ENCODE results near the gene NLRP8. TPM values are rescaled to one million over a fixed set of nuclear protein-coding genes. Genes with fewer than 3 reads are reported as not detected.
"Not testable (repeated sequence)": the region's sequence is repeated elsewhere in the genome, so short reads cannot be mapped to it uniquely, and the experiment has no call there.

Gene NLRP8
- total and polyA plus RNA-seq, 4 donors = not detected

DNA sequence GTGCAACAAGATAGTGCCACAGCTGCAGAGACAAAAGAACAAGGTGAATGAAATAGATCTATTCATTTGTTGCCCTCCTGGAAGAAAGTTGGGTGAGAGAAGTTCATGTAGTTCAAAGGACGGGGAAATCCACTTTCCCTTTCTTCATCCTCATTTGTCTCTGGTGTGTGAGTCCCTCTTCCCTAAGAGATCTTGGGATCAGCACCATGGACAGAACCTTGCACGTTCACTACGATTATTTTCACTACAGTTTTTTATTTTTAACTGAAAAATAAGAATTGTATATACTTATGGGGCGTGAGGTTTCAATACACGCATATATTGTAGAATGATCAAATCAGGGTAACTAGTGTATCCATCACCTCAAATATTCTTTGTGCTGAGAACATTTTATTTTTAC, 68.1 kb downstream of the NLRP8 start:
- H3K36me3 ChIP-seq (ENCODE audit: control insufficient read depth, insufficient read depth, low read length) = no peaks in the 10 kb centered on the region
- H3K27me3 ChIP-seq (ENCODE audit: control insufficient read depth, insufficient read depth, low read length) = no peaks in the 10 kb centered on the region
- no peaks in the 10 kb centered on the region for H3K9me3 ChIP-seq (ENCODE audit: control insufficient read depth, insufficient read depth, low read length)
- no peak overlapping the region for H3K27ac ChIP-seq (ENCODE audit: low read depth, low read length)
- H3K4me1 ChIP-seq (ENCODE audit: control insufficient read depth, insufficient read depth, low read length) = no peaks in the 10 kb centered on the region
- no peak overlapping the region for H3K4me3 ChIP-seq (ENCODE audit: low read depth, low read length)
- DNase-seq (ENCODE audit: low read depth in 4 of 6, low spot score in 6 of 6) = no peak
- no CpG with 5 or more reads among the region's 5 CpGs for WGBS (ENCODE audit: insufficient coverage)

DNA sequence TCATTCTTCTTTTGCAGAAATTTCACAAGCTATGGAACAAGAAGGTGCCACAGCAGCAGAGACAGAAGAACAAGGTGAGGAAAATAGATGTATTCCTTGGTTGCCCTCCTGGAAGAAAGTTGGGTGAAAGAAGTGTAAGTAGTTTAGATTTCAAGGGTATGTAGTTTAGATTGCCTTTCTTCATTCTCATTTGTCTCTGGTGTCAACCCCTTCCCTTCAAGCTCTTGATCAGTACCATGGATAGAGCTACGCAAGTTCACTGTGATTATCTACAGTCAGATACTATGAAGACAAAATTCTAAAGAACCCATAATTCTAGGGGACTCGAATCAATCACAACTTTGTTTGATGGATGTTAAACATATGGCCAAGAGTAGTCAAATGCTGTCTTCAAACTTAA, 71.7 kb downstream of the NLRP8 start:
- H3K4me3 ChIP-seq (ENCODE audit: low read depth, low read length); H3K36me3 ChIP-seq (ENCODE audit: control insufficient read depth, insufficient read depth, low read length); DNase-seq (ENCODE audit: low read depth in 4 of 6, low spot score in 6 of 6); H3K9me3 ChIP-seq (ENCODE audit: control insufficient read depth, insufficient read depth, low read length); H3K27ac ChIP-seq (ENCODE audit: low read depth, low read length); H3K4me1 ChIP-seq (ENCODE audit: control insufficient read depth, insufficient read depth, low read length); H3K27me3 ChIP-seq (ENCODE audit: control insufficient read depth, insufficient read depth, low read length): not testable (repeated sequence)
- no CpG with 5 or more reads among the region's 2 CpGs for WGBS (ENCODE audit: insufficient coverage)

DNA sequence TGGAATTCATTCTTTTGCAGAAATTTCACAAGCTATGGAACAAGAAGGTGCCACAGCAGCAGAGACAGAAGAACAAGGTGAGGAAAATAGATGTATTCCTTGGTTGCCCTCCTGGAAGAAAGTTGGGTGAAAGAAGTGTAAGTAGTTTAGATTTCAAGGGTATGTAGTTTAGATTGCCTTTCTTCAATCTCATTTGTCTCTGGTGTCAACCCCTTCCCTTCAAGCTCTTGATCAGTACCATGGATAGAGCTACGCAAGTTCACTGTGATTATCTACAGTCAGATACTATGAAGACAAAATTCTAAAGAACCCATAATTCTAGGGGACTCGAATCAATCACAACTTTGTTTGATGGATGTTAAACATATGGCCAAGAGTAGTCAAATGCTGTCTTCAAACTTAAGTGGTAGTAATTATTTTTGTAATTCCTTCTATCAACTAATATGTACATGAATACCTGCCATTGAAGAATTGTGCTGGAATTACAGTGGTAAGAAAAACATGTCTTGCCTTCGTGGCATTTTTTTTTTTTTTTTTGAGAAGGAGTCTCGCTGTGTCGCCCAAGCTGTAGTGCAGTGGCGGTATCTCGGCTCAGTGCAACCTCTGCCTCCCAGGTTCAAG, 72.8 kb downstream of the NLRP8 start:
- H3K4me3 ChIP-seq (ENCODE audit: low read depth, low read length); H3K4me1 ChIP-seq (ENCODE audit: control insufficient read depth, insufficient read depth, low read length); H3K27me3 ChIP-seq (ENCODE audit: control insufficient read depth, insufficient read depth, low read length); DNase-seq (ENCODE audit: low read depth in 4 of 6, low spot score in 6 of 6); H3K9me3 ChIP-seq (ENCODE audit: control insufficient read depth, insufficient read depth, low read length); H3K27ac ChIP-seq (ENCODE audit: low read depth, low read length); H3K36me3 ChIP-seq (ENCODE audit: control insufficient read depth, insufficient read depth, low read length): not testable (repeated sequence)
- WGBS (ENCODE audit: insufficient coverage) = 78% methylated on average over 4 of the region's 7 CpGs

DNA sequence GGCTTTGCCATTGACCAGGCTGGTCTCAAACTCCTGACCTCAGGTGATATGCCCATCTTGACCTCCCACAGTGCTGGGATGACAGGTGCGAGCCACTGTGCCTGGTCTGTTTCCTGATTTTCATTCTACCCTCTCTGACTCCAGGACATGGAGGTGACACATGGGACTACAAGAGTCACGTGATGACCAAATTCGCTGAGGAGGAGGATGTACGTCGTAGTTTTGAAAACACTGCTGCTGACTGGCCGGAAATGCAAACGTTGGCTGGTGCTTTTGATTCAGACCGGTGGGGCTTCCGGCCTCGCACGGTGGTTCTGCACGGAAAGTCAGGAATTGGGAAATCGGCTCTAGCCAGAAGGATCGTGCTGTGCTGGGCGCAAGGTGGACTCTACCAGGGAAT, 79.1 kb downstream of the NLRP8 start:
- DNase-seq (ENCODE audit: low read depth in 4 of 6, low spot score in 6 of 6) = no peak
- Histone ChIP-seq H3K27ac (ENCODE audit: low read depth, low read length) (no peak overlapping the region), H3K27me3 (ENCODE audit: control insufficient read depth, insufficient read depth, low read length) (no peaks in the 10 kb centered on the region), H3K36me3 (ENCODE audit: control insufficient read depth, insufficient read depth, low read length) (no peaks in the 10 kb centered on the region), H3K4me3 (ENCODE audit: low read depth, low read length) (no peak overlapping the region), H3K4me1 (ENCODE audit: control insufficient read depth, insufficient read depth, low read length) (no peaks in the 10 kb centered on the region), H3K9me3 (ENCODE audit: control insufficient read depth, insufficient read depth, low read length) (no peaks in the 10 kb centered on the region)
- WGBS (ENCODE audit: insufficient coverage) = 93% methylated on average over 15 of the region's 15 CpGs

Other genes with a start within 250 kb of the NLRP8 start
- gene NLRP9, start 209.4 kb upstream of the NLRP8 start, total RNA-seq = not detected
- gene NLRP9, start 209.4 kb upstream of the NLRP8 start, polyA plus RNA-seq (ENCODE audit: insufficient read length in 2 of 2) = under 1 TPM in 1 of 2 donors, not detected in 1; 0.08 TPM
- gene RFPL4A, start 188.7 kb upstream of the NLRP8 start, total RNA-seq = not detected
- gene RFPL4A, start 188.7 kb upstream of the NLRP8 start, polyA plus RNA-seq (ENCODE audit: insufficient read length in 2 of 2) = not detected
- not detected for gene RFPL4AL1, start 178.7 kb upstream of the NLRP8 start, total RNA-seq
- not detected for gene RFPL4AL1, start 178.7 kb upstream of the NLRP8 start, polyA plus RNA-seq (ENCODE audit: insufficient read length in 2 of 2)
- gene NLRP11, start 115.8 kb upstream of the NLRP8 start, total RNA-seq = not detected
- gene NLRP11, start 115.8 kb upstream of the NLRP8 start, polyA plus RNA-seq (ENCODE audit: insufficient read length in 2 of 2) = under 1 TPM in 1 of 2 donors, not detected in 1; 0.15 TPM
- not detected for gene NLRP4, start 111.3 kb upstream of the NLRP8 start, total RNA-seq
- not detected for gene NLRP4, start 111.3 kb upstream of the NLRP8 start, polyA plus RNA-seq (ENCODE audit: insufficient read length in 2 of 2)
- gene NLRP13, start 15.5 kb upstream of the NLRP8 start, total RNA-seq = not detected
- gene NLRP13, start 15.5 kb upstream of the NLRP8 start, polyA plus RNA-seq (ENCODE audit: insufficient read length in 2 of 2) = not detected
- gene NLRP5, start 38.9 kb downstream of the NLRP8 start, total RNA-seq = not detected
- gene NLRP5, start 38.9 kb downstream of the NLRP8 start, polyA plus RNA-seq (ENCODE audit: insufficient read length in 2 of 2) = not detected
- gene ZNF787, start 173.5 kb downstream of the NLRP8 start, total RNA-seq = 10 to 100 TPM in 1 of 2 donors, 1 to 10 TPM in 1; 8.9 to 20.7 TPM
- gene ZNF787, start 173.5 kb downstream of the NLRP8 start, polyA plus RNA-seq (ENCODE audit: insufficient read length in 2 of 2) = 10 to 100 TPM; 26.4 to 27.4 TPM
- gene ZNF444, start 193.5 kb downstream of the NLRP8 start, total RNA-seq = 10 to 100 TPM; 10.0 to 23.5 TPM
- 10 to 100 TPM; 44.5 to 54.9 TPM for gene ZNF444, start 193.5 kb downstream of the NLRP8 start, polyA plus RNA-seq (ENCODE audit: insufficient read length in 2 of 2)
- not detected for gene GALP, start 228.2 kb downstream of the NLRP8 start, total RNA-seq
- not detected for gene GALP, start 228.2 kb downstream of the NLRP8 start, polyA plus RNA-seq (ENCODE audit: insufficient read length in 2 of 2)
- gene ZSCAN5B, start 250.0 kb downstream of the NLRP8 start, total RNA-seq = under 1 TPM in 1 of 2 donors, not detected in 1; 0.11 TPM
- under 1 TPM in 1 of 2 donors, not detected in 1; 0.17 TPM for gene ZSCAN5B, start 250.0 kb downstream of the NLRP8 start, polyA plus RNA-seq (ENCODE audit: insufficient read length in 2 of 2)

All from spinal cord (tissue), 10 donors.